HepG2 (cell line): ENCODE measurements around the gene SORBS2. TPM values are rescaled to one million over a fixed set of nuclear protein-coding genes. Genes with fewer than 3 reads are reported as not detected.

ENCODE experiments used
- GPBP1L1 ChIP-seq: sonication (generic); formaldehyde crosslinking; IDR thresholded peaks from 2 replicates; pipeline ENCODE4 v1.5.0; 2020; ENCODE audit warnings: mild to moderate bottlenecking, missing genetic modification reagents
- IRF2 ChIP-seq: IDR thresholded peaks from 2 replicates; pipeline ENCODE4 v1.6.1; 2018; ENCODE audit warnings: missing genetic modification reagents, missing compliant biosample characterization
- KMT2B ChIP-seq: IDR thresholded peaks from 2 replicates; pipeline ENCODE4 v1.6.1; 2016; ENCODE audit warnings: missing genetic modification reagents, missing compliant biosample characterization
- MIXL1 ChIP-seq: IDR thresholded peaks from 2 replicates; pipeline ENCODE4 v1.6.1; 2016
- MTF2 ChIP-seq: sonication (generic); formaldehyde crosslinking; IDR thresholded peaks from 2 replicates; pipeline ENCODE4 v1.5.0; 2020; ENCODE audit warnings: missing genetic modification reagents, borderline replicate concordance
- NBN ChIP-seq: fragments of 450-650 bp; conservative IDR thresholded peaks from 2 replicates; pipeline ENCODE4 v1.6.1; 2017
- NRL ChIP-seq: sonication (generic); formaldehyde crosslinking; IDR thresholded peaks from 2 replicates; pipeline ENCODE4 v1.5.0; 2020; ENCODE audit warnings: missing genetic modification reagents, mild to moderate bottlenecking, moderate library complexity, borderline replicate concordance
- PRDM4 ChIP-seq: sonication (generic); formaldehyde crosslinking; IDR thresholded peaks from 2 replicates; pipeline ENCODE4 v1.9.0; 2021; ENCODE audit warnings: missing genetic modification reagents, borderline replicate concordance
- RFX5 ChIP-seq: IDR thresholded peaks from 2 replicates; pipeline ENCODE4 v1.6.1; 2011; ENCODE audit warnings: low read depth, low read length, improper control_type of control experiment
- RXRA ChIP-seq: sonication (generic); formaldehyde crosslinking; IDR thresholded peaks from 2 replicates; pipeline ENCODE4 v1.5.1; 2020; ENCODE audit warnings: missing genetic modification reagents
- RXRB ChIP-seq: IDR thresholded peaks from 2 replicates; pipeline ENCODE4 v1.6.1; 2016; ENCODE audit warnings: borderline replicate concordance, missing genetic modification reagents, missing compliant biosample characterization
- SOX6 ChIP-seq, 2 experiments: fragments of 450-650 bp in 1 of 2; sonication (generic) in 1 of 2; formaldehyde crosslinking in 1 of 2; IDR thresholded peaks; 2 replicates each; pipeline versions ENCODE4 v1.4.0 to v1.6.1; 2017 to 2020; ENCODE audit warnings: antibody characterized with exemption in 1 of 2, mild to moderate bottlenecking in 1 of 2, missing genetic modification reagents in 1 of 2
- ZKSCAN8 ChIP-seq: IDR thresholded peaks from 2 replicates; pipeline ENCODE4 v1.6.1; 2016; ENCODE audit warnings: borderline replicate concordance, missing genetic modification reagents, missing compliant biosample characterization
- ZMYM4 ChIP-seq: sonication (generic); formaldehyde crosslinking; IDR thresholded peaks from 2 replicates; pipeline ENCODE4 v1.8.1; 2023; ENCODE audit warnings: mild to moderate bottlenecking, missing genetic modification reagents
- ZNF142 ChIP-seq: sonication (generic); formaldehyde crosslinking; IDR thresholded peaks from 2 replicates; pipeline ENCODE4 v1.4.0; 2020; ENCODE audit warnings: missing genetic modification reagents
- ZNF570 ChIP-seq: sonication (generic); formaldehyde crosslinking; IDR thresholded peaks from 2 replicates; pipeline ENCODE4 v1.4.0; 2020; ENCODE audit warnings: mild to moderate bottlenecking, missing genetic modification reagents, borderline replicate concordance
- ZNF607 ChIP-seq: sonication (generic); formaldehyde crosslinking; IDR thresholded peaks from 2 replicates; pipeline ENCODE4 v1.5.1; 2020; ENCODE audit warnings: missing genetic modification reagents, mild to moderate bottlenecking, borderline replicate concordance
- ZNF800 ChIP-seq: sonication (generic); formaldehyde crosslinking; IDR thresholded peaks from 2 replicates; pipeline ENCODE4 v1.4.0; 2020; ENCODE audit warnings: missing genetic modification reagents
- ZSCAN22 ChIP-seq: sonication (generic); formaldehyde crosslinking; IDR thresholded peaks from 2 replicates; pipeline ENCODE4 v1.4.0; 2020; ENCODE audit warnings: mild to moderate bottlenecking, missing genetic modification reagents
- polyA plus RNA-seq, 8 experiments: library from polyadenylated mRNA; depleted of rRNA in 3 of 8; stranded (reverse) in 7 of 8; unstranded in 1 of 8; fragments of >200 nt; fragmentation: Illumina TruSeq in 4 of 8; extraction: Trizol in 4 of 8; gene quantifications; 2 replicates each; pipeline versions ENCODE4 v1.2.1 to v1.2.3, GENCODE V29; 2011 to 2016; ENCODE audit warnings: low read depth in 4 of 8, missing spikeins in 1 of 8, mixed read lengths in 1 of 8; ENCODE audit not compliant: insufficient read depth in 1 of 8
- total RNA-seq, 5 experiments: library from RNA; depleted of rRNA; stranded (reverse); fragments of >200 nt; fragmentation: Illumina TruSeq; extraction: Trizol; gene quantifications; 2 replicates each; pipeline ENCODE4 v1.2.3, GENCODE V29; 2016; ENCODE audit warnings: low read depth in 1 of 5

The SORBS2 gene
- total and polyA plus RNA-seq, 2 of the 13 experiments (the other 11 are each of a cell fraction or from before 2014, with no cell fraction given): 25.0 to 80.5 TPM

GRCh38 chr4:185792384-185793115 lies 19.4 kb downstream of the SORBS2 start (continued):
- TF ChIP-seq ZNF142 (CRISPR knock-in tag) (no peak), ZNF607 (no peak), ZKSCAN8 (CRISPR knock-in tag) (peak; percentile 75; the same call in 1 of the 2 replicates), ZSCAN22 (CRISPR knock-in tag) (no peak), ZNF570 (CRISPR knock-in tag) (no peak), RXRA (no peak), PRDM4 (no peak), MIXL1 (CRISPR knock-in tag) (no peak), ZMYM4 (CRISPR knock-in tag) (no peak), NRL (no peak), IRF2 (CRISPR knock-in tag) (peak; percentile 58; the same call in 1 of the 2 replicates), NBN (no peak), ZNF800 (CRISPR knock-in tag) (no peak), KMT2B (no peak), RXRB (CRISPR knock-in tag) (peak; percentile 70), GPBP1L1 (CRISPR knock-in tag) (no peak), RFX5 (no peak), MTF2 (CRISPR knock-in tag) (no peak), SOX6 (IDR thresholded peaks at IDR 0.05) (no peak), SOX6 (CRISPR knock-in tag; IDR thresholded peaks at IDR 0.05) (peak; percentile 64)
